Right lobe of liver (tissue), 6 donors: Measurements from ENCODE around the gene FAM98B. TPM values are rescaled to one million over a fixed set of nuclear protein-coding genes. Genes with fewer than 3 reads are reported as not detected.

ENCODE experiments used
- ATAC-seq, 4 donors: fragments of 200-7000 bp; cut with Tn5 transposase; one replicate each; pipeline ENCODE4 v1.9.1; 2020; ENCODE audit warnings: mild to moderate bottlenecking in 4 of 4, moderate library complexity in 4 of 4
- DNase-seq, 3 donors: peaks; one replicate each; pipeline ENCODE4 v3.0.0-alpha.2; 2020
- H3K27ac ChIP-seq, 3 donors: fragments of 200-600 bp; one replicate each; pipeline ENCODE4 v1.8.0; 2022
- H3K27me3 ChIP-seq, 2 donors: fragments of 200-600 bp; one replicate each; pipeline ENCODE4 v1.8.0; 2022
- H3K36me3 ChIP-seq, 4 donors: fragments of 200-600 bp; sonication (generic) in 1 of 4; one replicate each; pipeline versions ENCODE4 v1.5.1 to v1.8.0; 2017 to 2022; ENCODE audit warnings: control low read depth in 1 of 4
- H3K4me1 ChIP-seq, 4 donors: fragments of 200-600 bp; sonication (generic) in 1 of 4; one replicate each; pipeline versions ENCODE4 v1.5.1 to v1.8.0; 2017 to 2022; ENCODE audit warnings: control low read depth in 1 of 4
- H3K4me3 ChIP-seq, 3 donors: fragments of 200-600 bp; one replicate each; pipeline ENCODE4 v1.8.0; 2022
- H3K9me3 ChIP-seq, 4 donors: fragments of 200-600 bp; sonication (generic) in 1 of 4; one replicate each; pipeline versions ENCODE4 v1.5.1 to v1.8.0; 2017 to 2022; ENCODE audit warnings: control low read depth in 1 of 4
- CTCF ChIP-seq, 4 donors: fragments of 200-600 bp in 3 of 4; fragments of 450-650 bp in 1 of 4; IDR thresholded peaks; one replicate each; pipeline versions ENCODE4 v1.5.1 to v1.8.0; 2016 to 2022; ENCODE audit warnings: antibody characterized with exemption in 4 of 4, mild to moderate bottlenecking in 2 of 4
- POLR2A ChIP-seq: fragments of 450-650 bp; IDR thresholded peaks from one replicate; pipeline ENCODE4 v1.6.1; 2017; ENCODE audit warnings: antibody characterized with exemption, mild to moderate bottlenecking
- WGBS: methylation state at CpG from one replicate; pipeline ENCODE4 v1.1.6; 2018; ENCODE audit warnings: low coverage, low lambda C conversion rate; ENCODE audit not compliant: insufficient coverage; ENCODE audit errors: missing lambda C conversion rate; 5-methylcytosine and 5-hydroxymethylcytosine counted together
- intact Hi-C, 2 donors: fragments of 100-400 bp; cut with DNase I; formaldehyde crosslinking; loops; one replicate each; pipeline versions ENCODE4 v1.11.2 to v1.14.1; 2022
- total RNA-seq, 6 experiments: library from RNA; depleted of rRNA in 2 of 6; stranded (reverse); fragments of >200 nt in 2 of 6; fragmentation: NEBNext Ultra II Directional in 3 of 6; extraction: Animal tissue kit (Norgen Biotek cat#: 25700) in 3 of 6; gene quantifications; one replicate each; pipeline versions ENCODE4 v1.1.0 to v1.2.4, GENCODE V29; 2016 to 2023
- donor health status: DM: no; HTN: yes; CAD: no.
- donor health status: DM: no; HTN: no; CAD: no.
- donor health status: DM: no; HTN: no; CAD: no.
- donor health status: DM: no; HTN: yes; CAD: no.
- donor health status: DM: no; HTN: yes; CAD: no.

Gene FAM98B
- total RNA-seq, 6 experiments from 2014 or later = 2.6 to 7.6 (median 5.5) TPM

GRCh38 chr15:38535491-38536200 is 81.7 kb downstream of the FAM98B start:
- 53% methylated on average over 5 of the region's 8 CpGs for WGBS

DNA sequence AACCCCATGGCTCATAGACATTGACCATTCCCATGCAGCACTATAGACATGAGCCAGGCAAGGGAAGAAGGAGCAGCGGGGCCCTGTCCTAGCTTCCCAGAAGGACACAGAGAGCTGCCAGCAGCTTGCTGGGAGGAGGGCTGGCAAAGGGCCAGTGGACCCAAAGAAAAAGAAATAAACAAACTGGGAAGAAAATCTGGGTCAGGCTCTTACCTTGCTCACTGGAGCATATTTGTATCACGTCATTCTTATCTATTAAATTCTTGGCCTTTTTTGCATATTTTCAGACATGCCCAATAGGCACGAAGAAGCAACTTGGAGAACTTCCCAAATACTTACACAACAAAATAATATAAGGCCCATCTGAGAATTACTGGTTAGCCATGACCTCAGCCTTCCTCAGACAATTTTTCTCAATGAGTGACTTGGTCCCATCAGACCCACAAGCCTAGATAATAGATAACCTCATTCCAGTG is 82.3 kb downstream of the FAM98B start:
- ATAC-seq = no peak
- Histone ChIP-seq H3K4me1 (no peaks in the 10 kb centered on the region), H3K27ac (no peak overlapping the region), H3K36me3 (no peaks in the 10 kb centered on the region), H3K9me3 (no peaks in the 10 kb centered on the region), H3K27me3 (no peaks in the 10 kb centered on the region), H3K4me3 (no peak overlapping the region)
- WGBS = 70% methylated on average over 3 of the region's 3 CpGs
- intact Hi-C loops = no loop called here
- no peak for DNase-seq
- TF ChIP-seq CTCF (IDR thresholded peaks at IDR 0.05) = no peak
- no peak for TF ChIP-seq POLR2A

More at GRCh38 chr15:38535491-38536200, 81.7 kb downstream of the FAM98B start:
- no peak for DNase-seq
- no peak for ATAC-seq
- Histone ChIP-seq H3K27ac (no peak overlapping the region), H3K4me1 (no peaks in the 10 kb centered on the region), H3K4me3 (no peak overlapping the region), H3K9me3 (no peaks in the 10 kb centered on the region), H3K36me3 (no peaks in the 10 kb centered on the region), H3K27me3 (no peaks in the 10 kb centered on the region)
- TF ChIP-seq POLR2A = no peak
- TF ChIP-seq CTCF (IDR thresholded peaks at IDR 0.05) = no peak
- intact Hi-C loops = no loop called here

Other genes starting within 250 kb of the FAM98B start
- gene SPRED1, start 201.3 kb upstream of the FAM98B start, total RNA-seq = 1 to 10 TPM; 4.5 to 9.6 (median 5.3) TPM
- under 1 TPM; 0.11 to 0.64 (median 0.32) TPM for gene RASGRP1, start 110.7 kb downstream of the FAM98B start, total RNA-seq